K562 (cell line): ENCODE measurements around the gene SAT2. TPM values are rescaled to one million over a fixed set of nuclear protein-coding genes. Genes with fewer than 3 reads are reported as not detected.

Experiments
- ATF3 ChIP-seq, 2 experiments: fragments of 450-650 bp in 1 of 2; sonication (generic) in 1 of 2; formaldehyde crosslinking in 1 of 2; IDR thresholded peaks in 1 of 2; conservative IDR thresholded peaks in 1 of 2; 2 replicates each; pipeline versions ENCODE4 v1.6.1 to v1.8.1; 2016 to 2023; ENCODE audit warnings: mild to moderate bottlenecking in 2 of 2, moderate library complexity in 2 of 2, inconsistent platforms in 1 of 2, missing genetic modification reagents in 1 of 2
- C11orf30 ChIP-seq: fragments of 450-650 bp; IDR thresholded peaks from 2 replicates; pipeline ENCODE4 v1.6.1; 2016; ENCODE audit warnings: low read depth, mild to moderate bottlenecking
- CAMTA2 ChIP-seq: fragments of 250-450 bp; sonication (Bioruptor Pico); conservative IDR thresholded peaks from 2 replicates; pipeline ENCODE4 v1.5.1; 2022
- CXXC5 ChIP-seq: fragments of 250-450 bp; sonication (Bioruptor Pico); IDR thresholded peaks from 2 replicates; pipeline ENCODE4 v1.8.0; 2022; ENCODE audit warnings: inconsistent platforms, mild to moderate bottlenecking, moderate library complexity
- ETS1 ChIP-seq: conservative IDR thresholded peaks from 2 replicates; pipeline ENCODE4 v1.6.1; 2011; ENCODE audit warnings: low read depth, mild to moderate bottlenecking, low read length; ENCODE audit not compliant: control insufficient read depth
- FOXJ2 ChIP-seq: fragments of 200-800 bp; sonication (Bioruptor generic); IDR thresholded peaks from 2 replicates; pipeline ENCODE4 v1.6.1; 2016; ENCODE audit warnings: missing genetic modification characterization, missing compliant biosample characterization
- HDAC2 ChIP-seq: fragments of 450-650 bp; IDR thresholded peaks from 2 replicates; pipeline ENCODE4 v1.6.1; 2016; ENCODE audit warnings: mild to moderate bottlenecking
- RERE ChIP-seq: sonication (generic); formaldehyde crosslinking; IDR thresholded peaks from 2 replicates; pipeline ENCODE4 v1.8.0; 2023; ENCODE audit warnings: missing genetic modification reagents, mild to moderate bottlenecking, borderline replicate concordance
- TAF9B ChIP-seq: fragments of 450-650 bp; IDR thresholded peaks from 2 replicates; pipeline ENCODE4 v1.6.1; 2018; ENCODE audit warnings: mild to moderate bottlenecking; ENCODE audit not compliant: partially characterized antibody
- UBTF ChIP-seq, 2 experiments: IDR thresholded peaks; 2 replicates each; pipeline ENCODE4 v1.6.1; 2012; ENCODE audit warnings: improper control_type of control experiment in 2 of 2, low read depth in 2 of 2, low read length in 2 of 2, borderline replicate concordance in 1 of 2
- ZBTB12 ChIP-seq: fragments of 250-450 bp; sonication (Bioruptor Pico); IDR thresholded peaks from 2 replicates; pipeline ENCODE4 v1.4.0; 2020
- ZFX ChIP-seq: sonication (generic); formaldehyde crosslinking; IDR thresholded peaks from 2 replicates; pipeline ENCODE4 v1.8.0; 2022; ENCODE audit warnings: mild to moderate bottlenecking, missing genetic modification reagents, moderate library complexity
- ZNF197 ChIP-seq: fragments of 200-800 bp; sonication (Bioruptor generic); IDR thresholded peaks from 2 replicates; pipeline ENCODE4 v1.6.1; 2016; ENCODE audit warnings: low read depth, missing genetic modification characterization, missing compliant biosample characterization
- ZNF354B ChIP-seq: fragments of 250-450 bp; sonication (Bioruptor Pico); IDR thresholded peaks from 2 replicates; pipeline ENCODE4 v1.4.0; 2020
- polyA plus RNA-seq, 8 experiments: library from polyadenylated mRNA; depleted of rRNA in 4 of 8; stranded (reverse) in 5 of 8; unstranded in 3 of 8; fragments of >200 nt; fragmentation: Nextera tagmentation in 2 of 8; fragmentation: Illumina TruSeq in 1 of 8; extraction: Ambion mirVana in 2 of 8; extraction: Trizol in 1 of 8; gene quantifications; 2 replicates each; pipeline versions ENCODE4 v1.2.1 to v1.2.3, GENCODE V29; 2011 to 2014; ENCODE audit warnings: inconsistent platforms in 1 of 8, missing spikeins in 1 of 8
- total RNA-seq, 7 experiments: library from RNA; depleted of rRNA in 6 of 7; stranded (reverse); fragments of >200 nt in 6 of 7; fragmentation: Illumina TruSeq in 2 of 7; extraction: Trizol in 2 of 7; gene quantifications; 2 replicates each; pipeline versions ENCODE4 v1.2.1 to v1.2.3, GENCODE V29; 2011 to 2021; ENCODE audit warnings: low replicate concordance in 1 of 7

Gene SAT2
- total and polyA plus RNA-seq, 9 of the 15 experiments (the other 6 are each of a cell fraction or from before 2014, with no cell fraction given): 2.0 to 8.0 (median 5.3) TPM

- no peak for TF ChIP-seq RERE
- no peak for TF ChIP-seq ZBTB12 (CRISPR knock-in tag)
- TF ChIP-seq ZFX (CRISPR knock-in tag): peak; percentile 28; the same call in 1 of the 2 replicates
- TF ChIP-seq ETS1: no peak
- no peak for TF ChIP-seq TAF9B
- no peak for TF ChIP-seq CAMTA2 (CRISPR knock-in tag)
- no peak for TF ChIP-seq C11orf30
- no peak for TF ChIP-seq ZNF197 (CRISPR knock-in tag)
- TF ChIP-seq FOXJ2 (tag): no peak
- no peak; the same call in 1 of the 2 replicates for TF ChIP-seq HDAC2
- peak; percentile 11; the same call in 1 of the 2 replicates for TF ChIP-seq CXXC5 (CRISPR knock-in tag)
- TF ChIP-seq UBTF (IDR thresholded peaks at IDR 0.05; ENCODE audit: borderline replicate concordance in 1 of 2, low read depth in 2 of 2, low read length in 2 of 2): no peak
- TF ChIP-seq ATF3 (IDR thresholded peaks at IDR 0.05): no peak
- no peak for TF ChIP-seq ATF3 (CRISPR knock-in tag; conservative IDR thresholded peaks at IDR 0.05)
- TF ChIP-seq ZNF354B (CRISPR knock-in tag): no peak
Measured at GRCh38 chr17:7586673-7587419, 40.8 kb downstream of the SAT2 start (continued).
